GM19438 (cell line): ENCODE data around the gene KLHL1.

Experiments used
- ATAC-seq: cut with Tn5 transposase; IDR thresholded peaks from one replicate; pipeline ENCODE4 v1.9.1; 2021; ENCODE audit warnings: low read depth; ENCODE audit not compliant: unreplicated experiment

The KLHL1 gene

DNA sequence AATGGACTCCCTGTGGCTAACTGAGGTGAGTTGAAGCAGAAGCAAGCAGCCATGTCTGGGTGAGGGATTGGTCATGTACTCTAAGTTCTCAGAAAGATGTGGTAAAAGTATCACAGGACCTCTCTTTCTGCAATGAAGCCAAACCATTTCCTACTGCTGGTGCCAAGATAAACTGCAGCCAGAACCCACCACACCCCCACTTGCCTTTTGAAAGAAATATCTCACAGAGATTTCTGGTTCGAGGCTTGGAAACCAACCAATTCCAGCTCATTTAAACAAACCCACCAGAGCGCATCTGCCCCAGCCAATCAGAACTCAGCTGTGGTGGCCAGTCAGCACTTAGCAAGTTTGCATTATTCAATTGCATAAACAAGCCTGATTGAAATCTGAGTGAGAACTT, 205.2 kb downstream of the KLHL1 start:
- ATAC-seq, result no peak

- no peak for ATAC-seq
Measured at GRCh38 chr13:69882451-69882850, 225.8 kb downstream of the KLHL1 start.

- no peak for ATAC-seq
Measured at GRCh38 chr13:69879936-69880335, 228.3 kb downstream of the KLHL1 start.

- no peak for ATAC-seq
Measured at GRCh38 chr13:69872321-69873047, 235.8 kb downstream of the KLHL1 start.

GRCh38 chr13:69866555-69866954, 241.7 kb downstream of the KLHL1 start:
- no peak for ATAC-seq

- ATAC-seq, result peak; percentile 77
Measured at GRCh38 chr13:69857183-69857821, 250.9 kb downstream of the KLHL1 start.

- ATAC-seq, result no peak
Measured at GRCh38 chr13:69856331-69856730, 251.9 kb downstream of the KLHL1 start.

DNA sequence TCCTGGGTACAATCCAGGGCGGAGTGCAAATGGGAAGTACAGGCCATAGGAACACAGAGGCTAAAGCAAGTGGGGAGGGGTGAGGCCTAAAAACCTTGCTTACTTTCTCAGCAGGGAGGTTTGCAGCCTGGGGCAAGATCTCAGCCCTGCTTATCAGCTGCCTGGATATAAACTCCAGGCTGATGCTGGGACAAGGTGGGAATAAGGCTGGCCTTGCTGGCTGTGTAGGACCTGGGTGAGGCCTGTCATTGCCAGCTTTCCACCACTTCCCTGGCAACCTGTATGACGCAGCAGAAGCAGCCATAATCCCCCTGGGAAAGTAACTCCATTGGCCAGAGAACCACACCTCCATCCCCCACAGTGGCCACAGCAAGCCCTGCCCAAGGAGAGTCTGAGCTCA, 279.7 kb downstream of the KLHL1 start:
- no peak for ATAC-seq

GRCh38 chr13:69820180-69820579, 288.1 kb downstream of the KLHL1 start:
- no peak for ATAC-seq

- no peak for ATAC-seq
Measured at GRCh38 chr13:69817333-69817869, 290.9 kb downstream of the KLHL1 start.

GRCh38 chr13:69809152-69809551, 299.1 kb downstream of the KLHL1 start:
- no peak for ATAC-seq

GRCh38 chr13:69796256-69796655, 312.0 kb downstream of the KLHL1 start:
- no peak for ATAC-seq

DNA sequence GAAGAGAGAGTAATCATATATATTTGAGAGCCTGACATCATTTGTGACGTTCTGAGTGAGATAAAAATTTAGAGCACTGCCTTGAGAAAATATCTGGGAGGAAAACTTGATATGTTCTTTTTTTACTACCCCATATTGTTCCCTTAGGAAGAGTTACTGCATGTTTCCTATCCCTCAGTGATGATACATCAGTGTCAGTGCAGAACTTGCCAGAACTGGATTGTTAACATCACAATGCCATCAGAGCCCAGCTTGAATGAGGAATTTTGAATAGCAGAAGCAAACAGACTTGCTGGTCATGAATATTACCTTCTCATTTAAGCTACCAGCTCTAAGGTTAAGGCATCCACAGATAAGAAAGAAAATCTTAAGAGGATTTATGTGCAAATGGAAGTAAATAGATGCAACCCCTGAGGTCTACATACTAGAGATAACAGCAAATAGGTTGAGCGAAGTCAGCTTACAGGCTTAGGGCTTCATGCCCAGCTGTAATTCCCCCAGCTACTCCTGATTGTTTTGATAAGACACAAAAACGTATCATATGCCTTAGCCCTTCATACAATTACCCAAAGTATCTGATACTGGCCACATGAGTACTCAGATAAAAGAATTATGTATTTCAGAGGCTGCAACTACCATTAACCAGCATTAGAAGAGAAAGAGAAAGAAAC, 314.3 kb downstream of the KLHL1 start:
- no peak for ATAC-seq

- ATAC-seq, result no peak
Measured at GRCh38 chr13:69776937-69777336, 331.3 kb downstream of the KLHL1 start.

DNA sequence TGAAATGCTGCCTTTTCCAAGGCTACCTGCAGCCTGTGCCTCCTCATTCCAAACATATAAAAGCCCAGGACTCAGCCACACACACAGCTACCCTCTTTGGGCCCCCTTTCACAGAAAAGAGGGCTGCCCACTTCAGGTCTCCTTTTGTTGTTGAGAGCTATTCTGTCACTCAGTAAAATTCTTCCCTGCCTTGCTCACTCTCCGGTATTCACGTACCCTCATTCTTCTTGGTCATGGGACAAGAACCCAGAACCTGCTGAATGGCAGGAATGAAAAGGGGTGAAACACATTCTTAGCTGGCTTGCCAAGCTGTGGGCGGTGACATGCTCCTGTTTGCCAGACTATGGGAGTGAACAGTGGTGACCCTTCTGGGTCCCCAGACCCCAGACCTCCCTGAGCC, 338.6 kb downstream of the KLHL1 start:
- no peak for ATAC-seq

- ATAC-seq, result no peak
Measured at GRCh38 chr13:69761581-69761980, 346.7 kb downstream of the KLHL1 start.

GRCh38 chr13:69755101-69755500, 353.2 kb downstream of the KLHL1 start:
- no peak for ATAC-seq

DNA sequence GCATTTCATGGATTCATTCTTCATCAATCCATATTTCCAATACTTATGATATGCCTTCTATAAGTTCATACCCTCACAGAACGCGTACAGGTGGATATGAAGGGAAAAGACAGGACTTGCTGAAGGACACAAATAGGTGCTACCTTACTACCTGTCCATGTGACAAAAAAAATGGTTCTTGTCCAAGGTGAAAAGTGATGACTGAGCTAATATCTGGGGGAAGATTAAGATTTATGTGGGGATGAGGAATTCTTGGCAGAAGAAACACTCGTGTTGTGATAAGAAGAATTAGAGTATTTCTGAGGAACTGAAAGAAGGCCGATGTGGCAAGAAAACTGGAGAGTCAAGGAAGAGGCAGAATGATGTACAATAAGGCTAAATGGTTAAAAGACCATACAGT, 357.0 kb downstream of the KLHL1 start:
- ATAC-seq, result no peak

DNA sequence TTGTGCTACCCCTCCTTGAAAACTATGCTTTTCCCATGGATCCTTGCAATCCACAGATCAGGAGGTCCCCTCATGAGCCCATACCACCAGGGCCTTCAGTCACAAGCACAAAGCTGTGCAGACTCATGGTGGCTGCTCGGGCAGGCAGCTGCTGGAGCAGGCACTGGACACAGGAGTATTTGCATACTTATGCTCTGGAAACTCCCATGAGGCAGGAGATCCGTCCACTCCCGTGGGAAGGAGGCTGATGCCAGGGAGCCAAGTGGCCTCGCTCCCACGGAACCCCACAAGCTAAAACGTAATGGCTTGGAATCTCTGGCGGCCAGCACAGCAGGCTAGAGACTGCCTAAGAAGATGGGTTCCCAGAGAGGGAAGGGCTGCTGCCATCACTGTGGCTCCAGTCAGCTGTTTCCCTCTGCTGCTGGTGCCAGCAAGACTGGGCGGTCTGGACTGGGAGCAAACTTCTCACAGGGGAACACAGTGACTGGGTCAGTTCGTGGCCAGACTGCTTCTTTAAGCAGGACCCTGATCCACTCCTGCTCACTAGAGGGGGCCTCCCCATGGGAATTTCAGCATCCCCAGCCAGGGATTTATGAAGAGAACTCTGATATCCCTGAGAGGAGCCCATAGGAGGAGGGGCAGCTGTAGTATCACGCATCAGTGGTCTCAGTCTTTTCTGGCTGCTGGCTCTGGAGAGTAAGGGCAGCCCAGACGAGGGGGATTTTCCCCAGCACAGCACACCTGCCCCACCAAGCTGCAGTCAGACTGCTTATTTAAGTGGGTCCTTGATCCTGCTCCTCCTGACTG, 370.9 kb downstream of the KLHL1 start:
- no peak for ATAC-seq

- no peak for ATAC-seq
Measured at GRCh38 chr13:69721631-69722030, 386.6 kb downstream of the KLHL1 start.
